ENCODE data around the gene GIPR.

- TF ChIP-seq MAX (IDR thresholded peaks at IDR 0.05) (peak; percentile 62; the same call in 1 of the 2 replicates), CEBPB (IDR thresholded peaks at IDR 0.05) (no peak), TAF1 (IDR thresholded peaks at IDR 0.05; ENCODE audit: low read depth) (0 out of 2 replicates have a peak, but pooled peaks have one; percentile 42), RAD21 (IDR thresholded peaks at IDR 0.05; ENCODE audit: low read depth) (peak; percentile 61), FOXM1 (IDR thresholded peaks at IDR 0.05; ENCODE audit: borderline replicate concordance, low read depth) (no peak), ZBTB7A (IDR thresholded peaks at IDR 0.05; ENCODE audit: low read depth) (no peak), EP300 (IDR thresholded peaks at IDR 0.05; ENCODE audit: borderline replicate concordance) (peak; percentile 51; the same call in 1 of the 2 replicates), REST (IDR thresholded peaks at IDR 0.05; ENCODE audit: low read depth) (0 out of 2 replicates have a peak, but pooled peaks have one; percentile 26), EGR1 (IDR thresholded peaks at IDR 0.05) (peak; percentile 61), CREB1 (IDR thresholded peaks at IDR 0.05; ENCODE audit: low read depth) (no peak)
These were observed 13.5 kb downstream of the GIPR start for GRCh38 chr19:45681391-45682015.

Measured in Ishikawa (cell line).